Measurements from ENCODE around the gene UST. TPM values are rescaled to one million over a fixed set of nuclear protein-coding genes. Genes with fewer than 3 reads are reported as not detected.

The UST gene
- total RNA-seq, 4 donors from 2014 or later: 9.6 to 34.6 (median 25.9) TPM

- no peak for TF ChIP-seq CTCF (IDR thresholded peaks at IDR 0.05; ENCODE audit: low read depth)
These were observed 341.1 kb downstream of the UST start for GRCh38 chr6:149087898-149088297.

- no peak for TF ChIP-seq CTCF (IDR thresholded peaks at IDR 0.05; ENCODE audit: low read depth)
These were observed 341.5 kb downstream of the UST start for GRCh38 chr6:149088361-149088760.

- no peak for TF ChIP-seq CTCF (IDR thresholded peaks at IDR 0.05; ENCODE audit: low read depth)
These were observed 342.7 kb downstream of the UST start for GRCh38 chr6:149089510-149089909.

- TF ChIP-seq CTCF (IDR thresholded peaks at IDR 0.05; ENCODE audit: low read depth): no peak
These were observed 344.1 kb downstream of the UST start for GRCh38 chr6:149090937-149091336.

DNA sequence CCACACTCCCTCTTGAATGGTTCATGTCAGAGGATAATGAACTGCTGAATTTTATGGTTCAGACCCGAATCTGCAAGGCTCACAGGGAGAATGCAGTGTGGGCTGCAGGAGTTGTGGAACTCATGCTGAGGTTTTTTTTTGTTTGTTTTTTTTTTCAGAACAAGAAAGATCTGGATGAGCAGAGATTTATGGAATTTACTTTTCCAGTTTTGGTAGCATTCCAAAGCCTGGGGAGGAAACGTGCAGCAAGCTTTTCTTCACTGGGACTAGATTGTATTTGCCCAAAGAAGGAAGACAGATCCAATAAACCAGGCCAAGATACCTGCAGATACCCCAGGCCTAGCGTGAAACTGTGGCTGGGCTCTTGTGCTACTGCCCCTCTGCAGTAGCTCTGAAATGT, 346.8 kb downstream of the UST start:
- no peak for TF ChIP-seq CTCF (IDR thresholded peaks at IDR 0.05; ENCODE audit: low read depth)

DNA sequence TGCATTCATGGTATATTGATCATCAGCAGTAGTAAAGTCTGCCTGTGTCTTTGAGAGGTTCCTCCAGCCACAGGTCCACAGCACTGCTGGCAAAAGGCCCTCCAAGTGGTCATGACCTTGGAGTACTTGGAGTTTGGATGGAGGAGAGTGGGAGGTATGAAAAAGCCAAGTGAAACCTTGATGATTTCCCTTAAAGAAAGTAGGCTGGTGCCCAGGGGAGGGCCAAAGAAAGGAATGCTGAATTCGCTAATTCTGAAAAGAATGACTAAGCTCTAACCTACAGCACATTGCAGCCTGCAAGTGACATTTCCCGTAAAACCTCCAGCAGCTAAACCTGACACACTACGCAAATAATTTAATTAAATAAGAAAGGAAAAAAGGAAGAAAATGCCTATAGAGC, 347.3 kb downstream of the UST start:
- no peak for TF ChIP-seq CTCF (IDR thresholded peaks at IDR 0.05; ENCODE audit: low read depth)

- no peak for TF ChIP-seq CTCF (IDR thresholded peaks at IDR 0.05; ENCODE audit: low read depth)
These were observed 348.1 kb downstream of the UST start for GRCh38 chr6:149094934-149095351.

Data from subcutaneous adipose tissue (tissue), 4 donors.